ENCODE data around the gene B4GALT4.

GRCh38 chr3:119173325-119173724 lies 67.4 kb downstream of the B4GALT4 start, which contains the start of gene UPK1B:
- TF ChIP-seq CTCF (IDR thresholded peaks at IDR 0.05) (no peak), POLR2A (IDR thresholded peaks at IDR 0.05) (no peak)
